ENCODE results near the gene CLCNKB.
"Not testable (repeated sequence)": the region's sequence is repeated elsewhere in the genome, so short reads cannot be mapped to it uniquely, and the experiment has no call there.

Gene CLCNKB

DNA sequence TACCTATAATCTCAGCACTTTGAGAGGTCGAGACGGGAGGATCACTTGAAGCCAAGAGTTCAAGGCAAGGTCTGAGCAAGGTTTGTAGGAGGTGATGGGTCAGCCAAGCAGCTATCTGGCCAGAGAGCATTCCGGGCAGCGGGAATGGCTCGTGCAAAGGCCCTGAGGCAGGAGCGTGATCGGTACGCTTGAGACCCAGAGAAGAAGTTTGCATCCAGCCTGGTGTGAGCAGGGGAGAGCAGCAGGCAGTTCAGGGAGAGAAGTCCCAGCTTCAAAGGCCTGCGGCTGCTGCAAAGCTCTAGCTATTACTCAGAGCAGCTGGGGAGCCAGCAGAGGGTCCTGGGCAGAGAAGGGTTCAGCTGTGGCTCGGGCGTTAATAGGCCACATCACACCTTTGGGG lies 44.7 kb upstream of the CLCNKB start:
- Histone ChIP-seq H3K4me3 (ENCODE audit: low read depth, low read length) (no peak overlapping the region), H3K36me3 (replicated peaks) (no peaks in the 10 kb centered on the region), H3K27ac (no peak overlapping the region), H3K27me3 (replicated peaks) (no peaks in the 10 kb centered on the region)
- no peak for TF ChIP-seq CTCF (IDR thresholded peaks at IDR 0.05; ENCODE audit: low read depth, low read length, missing control alignments)
- in situ Hi-C loops (cut with HindIII; ENCODE audit: low pct_ligation_motif_present, low sequenced_read_pairs), result no loop called here
- DNase-seq, result no peak

- in situ Hi-C loops (cut with HindIII; ENCODE audit: low pct_ligation_motif_present, low sequenced_read_pairs); H3K27ac ChIP-seq; DNase-seq; H3K36me3 ChIP-seq (replicated peaks); H3K27me3 ChIP-seq (replicated peaks); H3K4me3 ChIP-seq (ENCODE audit: low read depth, low read length): not testable (repeated sequence)
Measured at GRCh38 chr1:16001274-16001673, 42.3 kb upstream of the CLCNKB start.

DNA sequence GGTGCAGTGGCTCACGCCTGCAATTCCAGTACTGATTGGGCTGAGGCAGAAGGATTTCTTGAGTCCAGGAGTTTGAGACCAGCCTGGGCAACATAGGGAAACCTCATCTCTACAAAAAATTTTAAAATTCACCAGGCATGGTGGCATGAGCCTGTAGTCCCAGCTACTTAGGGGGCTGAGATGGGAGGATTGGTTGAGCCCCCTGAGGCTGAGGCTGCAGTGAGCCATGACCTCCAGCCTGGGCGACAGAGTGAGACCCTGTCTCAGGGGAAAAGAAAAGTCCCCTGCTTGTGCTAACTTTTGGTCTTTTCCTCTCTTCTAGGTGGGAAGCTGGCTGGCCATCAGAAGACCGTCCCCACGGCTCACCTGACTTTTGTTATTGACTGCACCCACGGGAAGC lies 38.0 kb upstream of the CLCNKB start:
- Histone ChIP-seq H3K36me3 (replicated peaks) (no peaks in the 10 kb centered on the region), H3K27ac (no peak overlapping the region), H3K27me3 (replicated peaks) (no peaks in the 10 kb centered on the region), H3K4me3 (ENCODE audit: low read depth, low read length) (no peak overlapping the region)
- in situ Hi-C loops (cut with HindIII; ENCODE audit: low pct_ligation_motif_present, low sequenced_read_pairs), result no loop called here
- no peak for TF ChIP-seq CTCF (IDR thresholded peaks at IDR 0.05; ENCODE audit: low read depth, low read length, missing control alignments)
- no peak for DNase-seq

GRCh38 chr1:16006010-16006409 lies 37.6 kb upstream of the CLCNKB start:
- H3K4me3 ChIP-seq (ENCODE audit: low read depth, low read length), result no peak overlapping the region
- no peaks in the 10 kb centered on the region for H3K27me3 ChIP-seq (replicated peaks)
- H3K36me3 ChIP-seq (replicated peaks), result no peaks in the 10 kb centered on the region
- no peak for DNase-seq
- in situ Hi-C loops (cut with HindIII; ENCODE audit: low pct_ligation_motif_present, low sequenced_read_pairs), result no loop called here
- H3K27ac ChIP-seq, result no peak overlapping the region
- TF ChIP-seq CTCF (IDR thresholded peaks at IDR 0.05; ENCODE audit: low read depth, low read length, missing control alignments), result no peak

DNA sequence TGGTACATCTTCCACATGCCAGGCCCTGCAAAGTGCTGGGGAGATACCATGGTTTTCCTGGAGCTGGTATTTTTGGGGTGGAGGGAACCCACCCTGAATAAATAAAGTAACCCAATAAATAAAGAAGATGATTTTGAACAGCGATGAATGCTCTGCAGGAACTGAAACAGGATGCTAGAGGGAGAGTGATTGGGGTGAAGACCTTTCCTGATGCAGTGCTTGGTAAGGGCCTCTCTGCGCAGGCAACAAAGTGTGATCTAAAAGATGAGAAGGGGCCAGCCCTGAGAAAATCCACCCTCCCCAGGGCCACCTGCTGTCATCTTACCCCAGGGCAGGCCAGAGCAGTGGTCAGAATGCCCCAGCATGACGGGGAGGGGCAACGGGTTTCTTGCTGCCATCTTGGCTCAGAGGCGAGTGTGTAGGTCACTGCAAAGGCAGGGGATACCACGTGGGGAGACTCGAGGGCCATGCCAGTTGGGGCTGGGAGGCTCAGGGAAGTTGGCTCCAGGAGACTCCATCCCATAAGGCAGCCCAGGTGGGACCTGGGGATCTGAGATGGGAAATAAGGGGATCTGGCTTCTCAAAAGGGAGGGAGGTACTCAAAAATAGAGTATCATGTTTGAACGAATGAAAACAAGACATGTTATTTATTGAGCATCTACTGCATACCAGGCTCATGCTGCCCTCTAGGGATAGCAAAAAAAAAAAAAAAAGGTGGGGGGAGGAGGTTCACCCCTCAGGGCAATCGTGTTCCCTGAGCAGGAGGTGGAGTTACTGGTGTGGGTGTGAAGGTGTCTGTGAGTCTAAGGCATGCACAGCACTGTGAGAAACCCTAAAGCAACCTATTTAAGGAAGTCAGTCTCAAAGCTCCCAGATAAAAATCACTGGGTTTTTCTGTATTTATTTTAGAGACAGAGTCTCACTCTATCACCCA lies 36.8 kb upstream of the CLCNKB start:
- H3K27ac ChIP-seq, result no peak overlapping the region
- in situ Hi-C loops (cut with HindIII; ENCODE audit: low pct_ligation_motif_present, low sequenced_read_pairs), result no loop called here
- no peaks in the 10 kb centered on the region for H3K27me3 ChIP-seq (replicated peaks)
- no peak for DNase-seq
- TF ChIP-seq CTCF (IDR thresholded peaks at IDR 0.05; ENCODE audit: low read depth, low read length, missing control alignments), result no peak
- no peaks in the 10 kb centered on the region for H3K36me3 ChIP-seq (replicated peaks)
- H3K4me3 ChIP-seq (ENCODE audit: low read depth, low read length), result no peak overlapping the region

- Histone ChIP-seq H3K27me3 (replicated peaks) (no peaks in the 10 kb centered on the region), H3K27ac (no peak overlapping the region), H3K4me3 (ENCODE audit: low read depth, low read length) (no peak overlapping the region), H3K36me3 (replicated peaks) (no peaks in the 10 kb centered on the region)
- in situ Hi-C loops (cut with HindIII; ENCODE audit: low pct_ligation_motif_present, low sequenced_read_pairs), result no loop called here
- TF ChIP-seq CTCF (IDR thresholded peaks at IDR 0.05; ENCODE audit: low read depth, low read length, missing control alignments), result no peak
- no peak for DNase-seq
Measured at GRCh38 chr1:16007671-16008341, 35.8 kb upstream of the CLCNKB start.
